Stimulated activated CD8-positive, alpha-beta memory T cell treated with anti-CD3 and anti-CD28 coated beads, Interleukin-4, amount 100 ng/mL, for 48 hours (primary cell): ENCODE results near the gene DET1.
"Not testable (repeated sequence)": the region's sequence is repeated elsewhere in the genome, so short reads cannot be mapped to it uniquely, and the experiment has no call there.

Experiments used
- DNase-seq: peaks from one replicate; pipeline ENCODE4 v3.0.0-alpha.2; 2020

DET1 gene

GRCh38 chr15:88546248-88547129 lies at the start of gene DET1:
Gene DET1, minus strand, starts transcription at chr15:88546681. Its CDS starts 14,976 bp downstream, at chr15:88531705.
- DNase-seq = peak; percentile 95

GRCh38 chr15:88591384-88591783 lies 44.9 kb upstream of the DET1 start:
- DNase-seq = no peak

GRCh38 chr15:88590759-88591158 lies 44.3 kb upstream of the DET1 start:
- DNase-seq = no peak

- no peak for DNase-seq
Measured at GRCh38 chr15:88586401-88587162, 40.1 kb upstream of the DET1 start.

- no peak for DNase-seq
Measured at GRCh38 chr15:88580532-88580931, 34.1 kb upstream of the DET1 start.

GRCh38 chr15:88579322-88579721 lies 32.8 kb upstream of the DET1 start:
- no peak for DNase-seq

GRCh38 chr15:88574655-88575054 lies 28.2 kb upstream of the DET1 start:
- no peak for DNase-seq

GRCh38 chr15:88574077-88574476 lies 27.6 kb upstream of the DET1 start:
- no peak for DNase-seq

- no peak for DNase-seq
Measured at GRCh38 chr15:88571852-88572259, 25.4 kb upstream of the DET1 start.

- DNase-seq = no peak
Measured at GRCh38 chr15:88571153-88571851, 24.8 kb upstream of the DET1 start.

- no peak for DNase-seq
Measured at GRCh38 chr15:88568589-88568988, 22.1 kb upstream of the DET1 start.

GRCh38 chr15:88564741-88565140 lies 18.3 kb upstream of the DET1 start:
- DNase-seq = no peak

GRCh38 chr15:88563638-88564037 lies 17.2 kb upstream of the DET1 start:
- DNase-seq = no peak

GRCh38 chr15:88559565-88559964 lies 13.1 kb upstream of the DET1 start:
- not testable (repeated sequence) for DNase-seq

GRCh38 chr15:88558026-88558425 lies 11.5 kb upstream of the DET1 start:
- DNase-seq = not testable (repeated sequence)

- DNase-seq = not testable (repeated sequence)
Measured at GRCh38 chr15:88548009-88548408, 1.5 kb upstream of the DET1 start.

- DNase-seq = not testable (repeated sequence)
Measured at GRCh38 chr15:88545578-88546247, 768 bp downstream of the DET1 start.

GRCh38 chr15:88543065-88543776 lies 3.3 kb downstream of the DET1 start:
- no peak for DNase-seq

- DNase-seq = no peak
Measured at GRCh38 chr15:88542342-88542733, 4.1 kb downstream of the DET1 start.

GRCh38 chr15:88541709-88542341 lies 4.7 kb downstream of the DET1 start:
- no peak for DNase-seq

GRCh38 chr15:88541111-88541510 lies 5.4 kb downstream of the DET1 start:
- not testable (repeated sequence) for DNase-seq

GRCh38 chr15:88540350-88540749 lies 6.1 kb downstream of the DET1 start:
- not testable (repeated sequence) for DNase-seq
